GM19395 (cell line): Measurements from ENCODE around the gene LRMDA.
A peak's percentile ranks its signal among the peaks of the same experiment; 100 is the strongest.
"Not testable (repeated sequence)": the region's sequence is repeated elsewhere in the genome, so short reads cannot be mapped to it uniquely, and the experiment has no call there.

Experiments
- ATAC-seq: cut with Tn5 transposase; IDR thresholded peaks from one replicate; pipeline ENCODE4 v1.9.1; 2021; ENCODE audit warnings: mild to moderate bottlenecking, moderate library complexity; ENCODE audit not compliant: unreplicated experiment

Gene LRMDA

DNA sequence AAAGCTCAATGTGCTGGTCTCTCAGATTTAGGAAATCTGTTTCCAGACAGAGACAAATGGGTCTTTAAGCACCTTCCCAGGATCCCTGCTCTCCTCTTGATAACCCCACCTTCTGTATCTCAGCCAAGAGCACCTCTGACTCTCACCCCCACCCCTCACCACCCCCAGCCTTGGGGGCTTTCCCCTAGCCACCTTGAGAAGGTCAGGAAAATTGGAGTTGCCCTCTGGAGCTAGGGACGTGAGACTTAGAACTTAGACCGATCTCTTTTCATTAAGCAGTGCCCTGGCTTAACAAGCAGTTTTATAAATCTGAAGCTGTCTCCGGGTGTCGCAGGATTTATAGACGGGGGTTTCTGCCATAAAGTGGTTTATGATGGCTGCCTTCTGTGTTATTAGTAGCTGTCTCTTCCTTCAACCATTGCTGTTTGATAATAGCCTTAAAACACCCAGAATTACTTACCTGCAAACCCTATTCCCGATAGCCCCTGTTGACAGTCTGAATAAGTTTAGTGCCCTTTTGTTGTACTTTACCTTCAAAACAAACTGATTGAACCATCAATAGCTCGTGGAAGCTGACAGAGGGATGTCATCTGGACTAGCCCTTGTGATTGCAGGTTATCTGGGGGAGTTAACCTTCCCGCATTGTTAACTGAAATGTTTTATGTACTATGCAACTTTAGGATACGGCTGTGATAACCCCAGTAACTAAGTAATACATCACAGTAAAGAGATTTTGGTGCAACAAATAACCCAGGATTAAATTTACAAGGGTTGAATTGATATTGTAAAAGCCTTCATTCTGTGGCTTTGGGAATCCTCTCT, 621.5 kb downstream of the LRMDA start:
- no peak for ATAC-seq

DNA sequence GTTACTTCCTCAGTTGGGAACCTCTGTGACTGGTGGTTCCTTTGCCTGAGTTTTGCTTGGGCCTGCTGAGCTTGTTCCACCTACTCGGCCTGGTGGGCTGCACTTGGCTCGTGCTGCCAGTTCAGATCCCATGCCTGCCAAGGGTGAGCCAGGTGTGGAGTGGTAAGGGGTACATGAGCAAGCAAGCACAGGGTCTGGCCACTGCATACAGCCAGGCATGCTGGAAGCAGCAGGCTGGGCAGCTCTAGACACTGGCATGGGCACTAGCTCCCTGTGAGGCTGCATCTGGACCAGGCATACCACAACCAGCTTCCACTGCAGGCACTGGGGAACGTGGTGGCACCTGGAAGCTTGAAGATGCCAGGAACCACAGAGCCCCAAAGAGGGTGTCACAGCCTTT, 624.0 kb downstream of the LRMDA start:
- ATAC-seq: no peak

DNA sequence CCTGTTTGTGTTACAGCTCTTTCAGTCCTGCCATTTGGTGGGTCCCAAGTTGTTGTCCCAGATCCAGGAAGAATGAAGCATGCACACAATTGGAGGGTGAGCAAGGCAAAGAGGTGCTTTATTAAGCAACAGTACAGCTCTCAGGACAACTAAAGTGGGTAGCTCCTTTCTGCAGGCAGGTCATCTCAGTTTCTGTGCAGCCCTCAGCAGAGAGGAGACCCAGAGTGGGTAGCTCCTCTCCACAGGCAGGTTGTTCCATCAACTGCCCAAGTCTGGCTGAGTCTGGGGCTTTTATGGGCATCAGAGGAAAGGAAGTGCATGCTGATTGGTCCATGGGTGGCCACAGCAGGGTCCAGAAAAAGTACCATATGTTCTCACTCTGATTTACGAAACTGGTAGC, 624.5 kb downstream of the LRMDA start:
- no peak for ATAC-seq

DNA sequence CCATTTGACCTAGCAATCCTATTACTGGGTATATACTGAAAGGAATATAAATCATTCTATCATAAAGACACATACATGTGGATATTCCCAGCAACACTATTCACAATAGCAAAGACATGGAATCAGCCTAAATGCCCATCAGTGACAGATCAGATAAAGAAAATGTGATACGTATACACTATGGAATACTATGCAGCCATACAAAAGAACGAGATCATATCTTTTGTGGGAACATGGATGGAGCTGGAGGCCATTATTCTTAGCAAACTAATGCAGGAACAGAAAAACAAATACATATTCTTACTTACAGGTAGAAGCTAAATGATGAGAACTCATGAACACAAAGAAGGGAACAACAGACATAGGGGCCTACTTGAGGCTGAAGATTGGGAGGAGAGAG, 629.6 kb downstream of the LRMDA start:
- not testable (repeated sequence) for ATAC-seq

DNA sequence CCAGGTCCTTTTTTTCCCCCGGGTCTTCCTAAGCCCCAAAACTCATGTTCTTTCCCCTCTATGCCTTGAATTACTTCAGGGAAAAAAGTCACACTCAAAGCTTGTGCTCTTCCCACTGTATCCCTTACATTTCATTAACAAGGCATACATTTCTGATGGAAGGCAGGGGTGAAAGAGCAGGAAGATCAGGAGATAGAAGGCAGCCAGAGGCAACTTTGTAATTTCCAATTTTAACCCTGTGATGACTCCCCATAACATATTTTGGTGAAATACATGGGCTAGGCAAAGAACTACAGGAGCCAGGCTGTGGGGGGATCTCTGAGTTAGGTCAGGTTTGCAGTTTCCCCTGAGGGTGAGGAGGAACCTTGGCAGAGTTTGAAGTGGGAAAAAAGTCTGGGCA, 635.0 kb downstream of the LRMDA start:
- no peak for ATAC-seq

DNA sequence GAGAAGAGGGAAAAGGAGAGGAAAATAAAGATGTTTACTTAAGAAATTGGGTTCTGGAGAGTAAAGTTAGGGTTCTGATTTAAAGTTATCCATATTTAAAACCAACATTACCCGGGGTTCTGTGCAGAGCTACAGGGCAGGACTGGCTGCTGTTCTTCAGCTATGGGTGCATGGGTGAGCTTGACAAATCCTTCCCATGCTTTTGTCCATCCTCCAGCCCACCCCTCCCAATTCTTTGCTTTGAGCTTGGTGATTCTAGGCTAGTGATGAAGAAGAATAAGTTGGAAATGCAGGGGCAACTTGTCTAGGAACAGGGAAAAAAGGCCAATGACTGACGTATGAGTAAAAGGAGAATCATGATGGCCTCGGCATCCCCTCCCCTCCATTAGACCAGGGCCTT, 636.0 kb downstream of the LRMDA start:
- ATAC-seq: no peak

DNA sequence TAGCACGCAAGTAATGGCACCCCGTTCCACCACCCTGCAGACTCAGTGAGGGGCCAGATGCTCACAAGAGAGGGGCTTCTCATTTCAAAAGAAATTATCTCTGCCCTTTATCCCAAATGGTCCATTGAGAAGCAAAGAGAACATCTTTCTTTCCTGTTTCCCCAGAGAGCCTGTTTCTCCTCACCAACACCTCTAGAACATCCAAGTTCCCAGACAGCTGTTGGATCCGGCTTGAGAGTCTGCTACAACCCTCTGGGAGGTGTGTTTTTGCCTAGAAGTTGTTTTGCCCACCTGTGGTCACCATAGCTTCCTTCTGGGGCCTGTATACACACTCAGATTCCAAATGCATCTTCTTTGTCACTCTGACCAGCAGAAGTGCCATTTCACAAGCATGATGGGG, 637.4 kb downstream of the LRMDA start:
- no peak for ATAC-seq

DNA sequence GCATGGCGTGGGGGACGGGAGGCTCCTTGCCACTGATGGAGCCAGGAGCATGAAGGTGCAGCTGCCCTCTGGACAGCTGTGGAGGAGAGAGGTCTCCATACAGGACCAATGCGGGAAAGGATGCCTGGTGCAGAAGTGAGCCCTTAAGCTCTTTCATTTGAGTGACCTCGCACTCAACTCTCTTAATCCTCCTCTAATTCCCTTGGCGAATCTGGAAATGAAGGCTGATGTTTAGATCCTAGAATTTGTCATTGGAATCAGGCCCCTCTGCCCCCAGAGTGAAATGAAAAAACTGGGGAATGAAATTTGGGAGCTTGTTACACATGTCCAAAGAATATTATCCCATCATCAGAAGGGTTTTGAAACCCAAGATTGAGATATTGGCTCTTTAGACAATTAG, 639.5 kb downstream of the LRMDA start:
- ATAC-seq: no peak

DNA sequence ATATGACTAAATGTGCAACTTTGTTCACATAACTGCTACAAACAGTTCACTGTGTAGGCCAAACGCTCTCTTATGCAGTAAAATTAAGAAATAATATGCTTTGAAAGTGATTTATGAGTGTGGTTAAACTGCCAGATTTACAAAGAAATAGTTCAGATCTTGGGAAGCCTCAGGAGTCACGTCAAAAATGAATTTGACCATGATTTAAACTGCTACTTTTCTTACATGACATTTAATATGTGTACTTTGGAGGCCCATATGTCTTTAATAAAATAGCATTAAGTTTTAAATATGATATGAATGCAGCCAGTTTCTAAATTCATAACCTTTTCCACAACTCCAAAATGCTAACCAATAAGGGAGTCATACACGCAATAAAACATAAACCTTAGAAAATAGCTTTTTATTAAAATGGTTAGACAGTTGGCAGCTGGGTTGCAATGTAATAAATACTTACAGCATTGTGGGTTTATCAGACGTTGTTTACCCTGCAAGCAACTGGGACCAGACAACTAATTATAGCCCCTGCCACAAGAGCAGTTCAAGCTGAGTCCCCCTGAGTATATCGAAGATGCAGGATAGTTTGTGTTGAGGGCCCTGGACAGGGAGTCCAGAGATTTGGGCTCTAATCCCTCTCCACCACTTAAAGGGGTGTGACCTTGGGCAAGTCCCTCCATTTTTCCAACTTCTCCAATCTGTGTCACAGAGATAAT, 640.4 kb downstream of the LRMDA start:
- no peak for ATAC-seq

DNA sequence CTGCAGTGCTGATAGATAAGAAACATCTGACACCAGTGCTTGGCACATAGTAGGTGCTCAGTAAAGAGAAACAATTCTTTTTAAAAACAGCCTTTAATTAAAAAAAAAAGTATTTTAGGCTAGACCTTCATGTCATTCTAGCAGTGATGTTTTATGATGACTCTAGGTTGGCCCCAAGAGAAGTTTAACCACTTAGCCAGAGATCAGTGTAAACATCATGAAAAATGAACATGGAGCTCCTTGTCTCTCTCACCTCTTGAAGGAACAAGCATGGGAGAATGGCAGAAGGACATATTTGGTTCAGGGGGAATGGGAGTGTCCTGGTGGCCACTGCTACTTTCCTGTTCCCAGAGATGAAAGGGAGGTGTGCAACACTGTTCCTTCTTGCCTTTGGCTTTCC, 641.0 kb downstream of the LRMDA start:
- ATAC-seq: no peak

DNA sequence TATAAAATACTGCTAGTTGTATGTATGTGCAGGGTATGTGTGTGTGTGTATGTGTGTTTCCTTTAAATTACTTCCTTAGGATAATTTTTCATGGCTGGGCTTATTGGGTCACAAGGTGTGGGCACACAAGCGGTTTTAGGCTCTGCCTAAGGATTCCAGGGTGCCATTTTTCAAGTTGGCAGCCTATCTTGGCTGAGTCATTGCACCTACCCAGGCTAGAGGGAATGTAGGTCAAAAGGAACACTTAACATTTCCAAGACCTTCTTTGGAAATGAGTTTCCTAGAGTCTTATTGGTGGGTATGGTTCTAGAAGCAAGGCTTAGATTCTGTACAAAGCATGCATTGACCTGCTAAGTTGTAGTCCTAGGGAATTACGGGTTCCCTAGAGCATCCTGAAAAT, 642.1 kb downstream of the LRMDA start:
- ATAC-seq: no peak

DNA sequence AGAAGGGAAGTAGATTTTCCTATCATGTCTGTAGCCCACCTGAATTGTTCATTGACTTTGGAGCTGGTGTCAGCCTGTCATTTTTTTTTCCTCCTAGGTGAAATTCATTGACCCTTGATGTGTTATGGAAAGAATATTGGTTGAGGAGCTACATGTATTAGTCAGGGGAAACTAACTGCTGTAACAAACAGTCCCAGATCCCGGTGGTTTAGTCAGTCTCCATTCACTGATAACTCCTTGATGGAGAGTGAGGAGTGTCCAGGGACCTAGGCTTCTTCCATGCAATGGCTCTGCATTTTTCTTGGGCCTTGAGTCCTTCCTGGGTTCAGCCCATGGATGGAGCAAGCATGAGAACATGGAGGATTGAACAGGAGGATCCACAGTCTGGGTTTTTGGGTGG, 643.2 kb downstream of the LRMDA start:
- no peak for ATAC-seq

DNA sequence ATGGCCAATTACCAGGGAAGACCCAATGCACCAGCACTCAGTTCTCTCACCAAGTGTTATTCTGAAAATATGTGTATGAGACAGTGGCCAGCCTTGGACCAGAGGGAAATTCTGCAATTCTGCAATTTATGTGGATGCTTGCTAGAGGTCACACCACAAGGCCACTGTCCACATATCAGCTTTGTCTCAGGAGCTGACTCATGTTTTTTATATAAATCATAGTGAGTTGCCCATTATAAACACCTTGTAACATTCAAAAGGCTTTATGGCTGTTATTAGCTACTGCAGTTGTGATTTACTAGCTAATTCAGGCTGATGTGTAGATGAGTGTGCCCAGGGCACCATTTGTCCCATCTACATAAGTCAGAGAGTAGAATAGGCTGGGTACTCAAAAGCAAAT, 649.0 kb downstream of the LRMDA start:
- no peak for ATAC-seq

DNA sequence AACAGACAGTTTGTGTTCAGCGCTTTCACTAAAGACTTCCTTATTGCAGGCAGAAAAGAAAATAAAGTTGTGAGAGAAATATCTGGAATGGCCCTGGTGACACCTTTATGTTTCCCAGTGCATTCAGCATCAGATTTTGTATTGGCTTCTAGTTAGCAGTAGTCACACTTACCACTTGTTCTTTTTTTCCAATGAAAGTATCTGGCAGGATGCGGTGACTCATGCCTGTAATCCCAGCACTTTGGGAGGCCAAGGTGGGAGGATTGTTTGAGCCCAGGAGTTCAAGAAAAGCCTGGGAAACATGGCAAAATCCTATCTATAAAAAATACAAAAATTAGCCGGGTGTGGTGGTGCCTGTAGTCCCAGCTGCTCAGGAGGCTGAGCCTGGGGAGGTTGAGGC, 649.6 kb downstream of the LRMDA start:
- ATAC-seq: no peak

DNA sequence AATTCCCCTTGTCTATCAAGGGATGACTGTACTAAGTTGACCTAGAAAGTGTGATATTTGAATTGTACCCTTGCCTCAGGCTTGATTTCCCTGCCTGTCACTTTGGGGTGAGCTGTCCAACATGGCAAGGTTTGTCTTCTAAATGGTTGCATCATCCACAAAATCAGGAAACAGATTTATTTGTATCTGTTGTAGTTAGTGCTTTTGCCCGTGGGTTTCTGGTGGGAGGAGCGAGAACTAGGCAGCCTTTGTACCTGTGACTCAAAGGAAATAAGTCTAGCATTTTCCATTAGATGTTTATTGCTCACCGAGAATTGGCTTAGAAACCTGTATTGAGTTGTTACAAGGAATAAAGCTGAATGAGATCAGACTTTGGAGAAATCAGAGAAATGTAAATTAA, 650.8 kb downstream of the LRMDA start:
- no peak for ATAC-seq

DNA sequence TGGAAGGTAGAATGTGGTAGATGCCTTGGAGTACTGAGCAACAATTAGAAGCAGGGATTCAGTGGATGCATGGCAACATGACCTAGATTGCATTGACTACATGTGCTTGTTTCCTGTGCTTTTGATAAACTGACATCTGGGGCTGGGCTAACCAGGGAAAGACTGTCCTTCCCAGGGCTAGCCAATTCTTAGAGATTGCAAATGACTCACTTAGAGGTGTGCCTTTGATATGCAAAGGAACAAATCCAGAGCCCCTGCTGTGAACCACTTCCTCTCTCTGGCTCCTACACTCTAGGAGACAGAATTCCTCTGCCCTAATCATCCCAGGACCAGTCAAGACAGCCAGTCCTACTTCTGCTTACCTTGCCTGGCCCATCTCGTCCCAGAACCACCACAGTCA, 651.5 kb downstream of the LRMDA start:
- ATAC-seq: no peak

DNA sequence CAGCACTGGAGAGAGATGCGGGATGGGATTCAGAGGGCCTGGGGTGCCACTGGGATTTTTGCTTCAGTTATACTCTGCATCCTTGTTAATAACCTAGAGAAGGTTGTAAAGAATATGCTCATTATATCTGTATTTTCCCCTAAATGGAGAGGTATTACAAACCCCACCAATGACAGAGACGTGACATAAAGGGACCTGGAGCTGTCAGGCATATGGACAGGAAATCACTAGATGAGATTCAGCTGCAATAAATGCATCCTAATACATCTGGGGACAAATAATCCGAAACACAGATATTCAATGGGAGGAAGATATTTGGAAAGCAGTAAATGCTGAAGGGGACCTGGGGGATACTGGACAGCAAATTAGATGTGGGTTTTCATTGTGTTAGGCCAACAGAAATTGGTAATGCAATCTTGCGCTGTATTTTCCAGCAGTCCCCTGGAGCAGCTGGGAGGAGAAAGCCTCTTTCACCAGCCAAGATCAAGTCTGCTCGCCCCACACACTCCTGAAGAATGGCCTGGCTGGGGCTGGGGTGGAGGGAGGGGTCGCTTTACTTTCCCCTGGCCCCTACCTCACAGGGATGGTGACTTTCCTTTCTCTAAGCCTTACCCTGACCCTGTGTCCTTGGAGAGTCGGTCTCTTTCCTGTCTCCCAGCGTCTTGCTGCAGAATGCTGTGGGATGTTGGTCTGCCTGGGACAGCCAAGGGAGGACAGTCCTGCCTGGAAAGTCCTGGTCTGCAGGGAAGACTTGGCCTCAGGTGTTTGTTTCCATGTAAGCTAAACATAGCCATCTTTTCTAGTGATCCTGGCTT, 653.8 kb downstream of the LRMDA start:
- ATAC-seq: no peak

DNA sequence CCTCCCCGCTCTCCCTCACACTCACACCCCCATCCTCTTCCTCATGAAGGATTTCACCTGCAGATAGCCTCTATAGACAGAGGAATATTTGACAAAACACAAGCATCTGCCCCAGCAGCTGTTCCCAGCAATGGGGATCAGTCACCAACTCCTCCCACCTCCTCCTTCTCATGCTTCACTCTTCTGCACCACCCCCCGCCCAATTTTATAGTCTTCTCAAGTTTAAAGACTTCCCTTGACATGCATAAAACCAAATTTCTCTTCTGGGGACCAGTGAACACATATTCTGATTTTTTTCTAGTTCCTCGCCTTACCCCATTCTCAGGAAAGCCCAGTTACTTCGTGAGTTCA, 654.4 kb downstream of the LRMDA start:
- ATAC-seq: no peak

DNA sequence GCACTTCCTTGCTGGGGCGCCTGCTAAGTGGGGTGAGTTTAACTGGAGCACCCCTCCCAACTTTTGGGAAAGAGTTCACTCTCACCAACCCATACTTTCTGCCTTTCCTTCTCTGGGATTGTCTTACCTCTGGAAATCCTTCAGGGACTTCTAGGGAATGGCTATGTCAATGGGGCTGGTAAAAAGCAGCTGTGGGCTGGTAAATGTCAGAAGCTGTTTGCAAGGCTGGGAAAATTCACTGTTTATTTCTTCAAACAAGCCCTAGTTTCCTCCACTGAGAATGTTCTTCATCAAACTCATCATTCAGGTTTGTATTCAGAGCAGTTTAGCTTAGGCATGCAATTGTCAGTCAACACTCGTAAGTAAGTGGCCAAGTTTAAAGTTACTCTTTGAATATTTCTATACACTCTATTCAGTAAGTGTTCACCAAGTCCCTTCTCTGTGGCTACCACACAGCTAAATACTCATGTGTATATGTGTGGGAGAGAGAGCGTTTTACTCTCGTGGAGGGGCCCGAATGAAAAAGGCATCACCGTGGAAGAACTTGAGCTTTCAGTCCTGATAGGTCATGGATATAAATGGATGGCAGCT, 654.8 kb downstream of the LRMDA start:
- ATAC-seq: peak; percentile 14

DNA sequence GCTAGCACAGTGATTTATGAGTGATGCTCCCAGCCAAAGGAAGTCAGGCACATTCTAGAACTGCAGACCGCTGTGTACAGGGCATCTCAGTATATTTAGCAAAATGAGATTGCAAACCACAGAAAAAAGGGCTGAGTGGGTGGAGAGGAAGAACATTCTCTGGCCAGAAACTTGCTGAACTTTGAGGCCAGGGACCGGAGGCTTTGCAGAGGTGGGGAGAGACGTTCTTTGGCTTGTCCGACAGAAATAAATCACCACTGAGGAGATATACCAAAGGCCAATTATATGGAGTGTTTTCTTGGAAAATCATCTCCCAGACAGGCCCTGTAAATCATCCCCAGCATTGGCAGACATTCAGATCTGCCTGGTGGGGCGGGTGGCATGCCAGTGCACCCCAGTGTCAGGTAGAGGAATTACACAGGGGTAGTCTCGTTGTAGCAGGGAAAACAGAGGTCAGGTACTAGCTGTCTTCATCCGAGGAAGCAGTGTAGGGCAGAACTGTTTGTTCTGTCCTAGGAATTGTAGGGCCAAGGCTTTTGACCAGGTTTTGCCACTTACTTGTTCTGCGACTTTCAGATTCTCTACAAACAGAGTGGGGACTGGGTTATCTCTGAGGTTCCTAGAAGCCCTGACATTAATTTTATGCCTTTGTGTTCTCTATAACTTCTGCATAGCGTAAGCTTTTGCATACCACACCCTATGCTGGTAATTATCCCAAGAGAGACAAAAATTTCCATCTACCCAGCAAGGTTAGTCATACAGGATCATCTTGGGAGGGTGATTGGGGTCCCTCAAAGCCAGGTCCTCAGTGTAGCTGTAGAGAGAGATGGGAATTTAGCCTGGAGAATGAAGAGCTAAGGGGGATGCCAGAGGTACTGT, 655.6 kb downstream of the LRMDA start:
- ATAC-seq: peak; percentile 74
